Epidermal melanocyte (primary cell): Measurements from ENCODE around the gene MT1B.
"Not testable (repeated sequence)": the region's sequence is repeated elsewhere in the genome, so short reads cannot be mapped to it uniquely, and the experiment has no call there.

Experiments used
- DNase-seq: peaks from one replicate; pipeline ENCODE4 v3.0.0; 2011; ENCODE audit warnings: low spot score; ENCODE audit not compliant: insufficient read length

The MT1B gene

GRCh38 chr16:56637814-56638750, 13.6 kb upstream of the MT1B start, which contains the start of gene MT1A:
Gene MT1A (plus strand): TSS chr16:56638666. CDS start chr16:56638739, 73 bp downstream.
- no peak for DNase-seq

DNA sequence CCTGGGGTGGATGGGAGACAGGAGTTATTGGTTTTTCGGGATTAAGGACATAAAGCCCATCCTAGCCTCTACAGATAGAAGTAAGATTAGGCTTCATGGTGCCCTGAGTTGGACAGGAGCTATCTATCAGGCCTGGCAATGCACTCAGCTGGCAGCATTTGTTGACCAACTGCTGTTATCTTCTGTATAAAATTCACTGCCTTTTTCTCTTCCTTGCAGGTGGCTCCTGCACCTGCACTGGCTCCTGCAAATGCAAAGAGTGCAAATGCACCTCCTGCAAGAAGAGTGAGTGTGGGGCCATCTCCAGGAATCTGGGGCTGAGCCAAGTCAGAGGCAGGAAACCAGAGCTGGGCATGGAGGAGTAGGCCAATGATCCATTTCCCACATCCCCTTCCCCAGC, 12.6 kb upstream of the MT1B start:
- no peak for DNase-seq

- no peak for DNase-seq
Measured at GRCh38 chr16:56640076-56640475, 11.6 kb upstream of the MT1B start.

DNA sequence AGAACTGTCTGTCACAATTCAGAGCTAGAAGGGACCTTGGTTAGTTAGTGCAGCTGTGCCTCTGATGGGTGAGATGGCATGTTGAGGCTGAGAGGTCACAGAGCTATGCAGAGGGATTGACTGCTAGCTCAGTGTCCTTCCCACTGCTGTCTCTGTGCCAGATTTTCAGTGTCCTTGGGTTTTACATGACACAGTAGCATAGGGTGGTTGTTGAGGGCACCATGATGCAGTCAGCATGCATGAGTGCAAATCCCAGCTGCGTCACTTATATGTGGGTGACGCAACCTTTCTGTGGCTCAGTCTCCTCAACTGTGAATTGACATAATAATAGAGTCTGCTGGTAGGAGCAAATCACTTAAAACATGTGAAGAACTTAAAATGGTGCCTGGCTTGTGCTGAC, 10.5 kb upstream of the MT1B start:
- DNase-seq: no peak

- no peak for DNase-seq
Measured at GRCh38 chr16:56643080-56643778, 8.5 kb upstream of the MT1B start.

GRCh38 chr16:56643833-56644232, 7.9 kb upstream of the MT1B start:
- no peak for DNase-seq

DNA sequence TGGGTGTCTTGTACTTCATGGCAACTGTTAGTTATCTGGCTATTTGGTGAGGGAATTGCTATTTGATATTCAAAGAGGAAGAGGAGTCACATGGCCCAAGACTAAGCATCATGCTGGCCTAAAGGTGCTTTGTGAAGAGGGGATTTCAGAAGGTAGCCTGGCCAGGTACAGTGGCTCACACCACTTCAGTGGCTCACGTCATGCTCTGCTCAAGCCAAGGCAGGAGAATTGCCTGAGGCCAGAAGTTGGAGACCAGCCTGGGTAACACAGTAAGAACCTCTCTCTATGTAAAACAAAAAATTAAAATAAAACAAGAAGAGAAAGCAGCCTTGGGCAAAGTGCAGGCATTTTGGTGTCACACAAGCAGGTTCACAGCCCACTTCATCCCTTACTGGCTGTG, 6.4 kb upstream of the MT1B start:
- DNase-seq: no peak

GRCh38 chr16:56645838-56646237, 5.8 kb upstream of the MT1B start:
- no peak for DNase-seq

DNA sequence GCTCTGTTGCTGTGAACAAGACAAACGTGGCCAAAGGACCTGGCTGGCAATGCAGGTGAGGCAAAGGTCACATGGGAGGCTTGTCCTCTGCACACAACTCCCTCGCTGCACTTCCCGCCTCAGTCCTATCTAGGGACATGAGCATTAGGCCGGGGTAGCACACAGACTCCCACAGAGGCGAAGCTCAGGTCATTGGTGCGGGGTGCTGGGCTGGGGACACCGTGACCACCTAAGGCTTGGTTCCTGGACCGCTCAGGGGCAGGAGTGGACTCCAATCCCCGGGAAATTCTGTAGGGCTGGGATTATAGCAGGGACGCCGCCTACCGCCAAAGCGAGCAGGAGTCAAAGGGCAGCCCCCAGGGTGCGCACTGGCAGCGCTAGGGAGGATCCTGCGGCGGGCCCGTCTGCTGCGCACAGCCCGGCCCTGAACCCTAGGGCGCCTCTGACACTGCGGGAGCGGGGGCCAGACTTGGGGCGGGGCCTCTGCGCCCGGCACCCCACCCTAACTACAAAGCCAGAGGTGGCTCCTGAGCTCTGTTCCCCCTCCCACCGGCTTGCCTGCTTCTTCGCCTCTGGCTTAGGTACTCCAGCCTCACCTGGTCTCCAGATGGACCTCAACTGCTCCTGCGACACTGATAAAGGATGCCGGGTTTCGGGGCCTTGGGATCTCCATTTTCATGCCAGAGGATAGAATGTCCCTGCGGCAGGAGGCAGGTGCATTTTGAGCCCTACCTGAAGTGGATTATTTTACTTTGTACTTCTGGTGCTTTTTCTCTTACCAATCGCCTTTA, 3.9 kb upstream of the MT1B start:
- DNase-seq: no peak

DNA sequence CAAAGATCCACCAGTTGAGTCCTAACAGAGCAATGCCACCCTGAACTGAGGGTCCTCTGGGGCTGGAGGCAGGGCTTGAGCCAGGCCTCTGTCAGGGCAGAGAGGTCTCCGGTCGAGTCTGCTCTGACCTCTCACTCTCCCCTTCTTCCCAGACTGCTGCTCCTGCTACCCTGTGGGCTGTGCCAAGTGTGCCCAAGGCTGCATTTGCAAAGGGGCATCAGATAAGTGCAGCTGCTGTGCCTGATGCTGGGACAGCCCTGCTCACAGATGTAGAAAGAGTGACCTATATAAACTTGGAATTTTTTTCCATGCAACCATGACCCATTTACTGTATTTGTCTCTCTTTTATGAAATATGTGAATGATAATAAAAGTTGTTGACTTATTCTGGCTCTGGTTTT, 2.4 kb upstream of the MT1B start:
- DNase-seq: no peak

GRCh38 chr16:56649820-56650219, 1.9 kb upstream of the MT1B start:
- no peak for DNase-seq

DNA sequence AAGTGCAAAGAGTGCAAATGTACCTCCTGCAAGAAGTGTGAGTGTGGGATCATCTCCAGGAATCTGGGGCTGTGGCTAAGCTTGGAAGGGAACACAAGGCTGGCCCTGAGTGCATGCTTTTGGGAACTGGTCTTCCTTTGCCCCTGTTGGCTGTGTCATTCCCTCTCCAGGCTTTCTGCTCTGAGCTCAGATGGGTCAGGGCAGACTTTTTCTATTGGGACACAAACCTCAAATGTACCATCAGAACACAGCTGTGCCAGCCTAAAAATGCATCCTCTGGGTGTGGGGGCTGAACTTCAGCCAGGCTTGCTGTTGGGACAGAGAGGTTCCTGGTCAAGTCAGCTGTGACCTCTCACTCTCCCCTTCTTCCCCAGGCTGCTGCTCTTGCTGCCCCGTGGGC, 914 bp downstream of the MT1B start:
- no peak for DNase-seq

- no peak for DNase-seq
Measured at GRCh38 chr16:56653218-56653617, 1.5 kb downstream of the MT1B start.

DNA sequence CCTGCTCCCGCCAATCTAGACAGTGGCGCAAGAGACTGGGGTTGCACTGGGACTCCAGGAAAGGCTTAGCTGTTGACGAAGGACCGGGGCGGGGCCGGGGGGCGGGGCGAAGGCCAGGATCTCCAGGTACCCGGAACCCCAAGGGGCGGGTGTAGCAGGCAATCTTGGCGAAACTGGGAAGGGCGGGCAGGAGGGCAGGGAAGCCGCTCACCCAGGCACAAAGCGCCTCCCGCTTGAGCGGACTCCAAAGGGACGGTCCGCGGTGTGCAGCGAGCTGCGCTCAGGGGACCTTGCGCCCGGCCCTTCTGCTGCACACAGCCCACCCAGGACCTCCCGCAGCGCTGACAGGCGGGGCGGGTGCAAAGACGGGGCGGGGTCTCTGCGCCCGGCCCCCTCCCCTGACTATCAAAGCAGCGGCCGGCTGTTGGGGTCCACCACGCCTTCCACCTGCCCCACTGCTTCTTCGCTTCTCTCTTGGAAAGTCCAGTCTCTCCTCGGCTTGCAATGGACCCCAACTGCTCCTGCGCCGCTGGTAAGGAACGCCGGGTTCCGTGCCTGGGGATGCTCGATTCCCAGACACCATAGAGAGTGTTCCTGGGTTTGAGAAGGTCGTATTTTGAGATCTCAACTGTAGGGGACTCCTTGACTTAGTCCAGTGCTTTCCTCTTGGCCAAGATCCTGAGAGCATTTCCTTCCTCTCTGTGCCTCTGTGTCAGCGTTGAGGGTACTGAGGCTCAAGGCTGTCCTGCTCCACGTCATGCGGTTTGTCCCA, 6.1 kb downstream of the MT1B start, which contains the start of gene MT1F:
MT1F (plus strand) TSS at position 405 of the 772 bp plus-strand sequence; CDS start at position 505, 100 bp downstream.
- no peak for DNase-seq

DNA sequence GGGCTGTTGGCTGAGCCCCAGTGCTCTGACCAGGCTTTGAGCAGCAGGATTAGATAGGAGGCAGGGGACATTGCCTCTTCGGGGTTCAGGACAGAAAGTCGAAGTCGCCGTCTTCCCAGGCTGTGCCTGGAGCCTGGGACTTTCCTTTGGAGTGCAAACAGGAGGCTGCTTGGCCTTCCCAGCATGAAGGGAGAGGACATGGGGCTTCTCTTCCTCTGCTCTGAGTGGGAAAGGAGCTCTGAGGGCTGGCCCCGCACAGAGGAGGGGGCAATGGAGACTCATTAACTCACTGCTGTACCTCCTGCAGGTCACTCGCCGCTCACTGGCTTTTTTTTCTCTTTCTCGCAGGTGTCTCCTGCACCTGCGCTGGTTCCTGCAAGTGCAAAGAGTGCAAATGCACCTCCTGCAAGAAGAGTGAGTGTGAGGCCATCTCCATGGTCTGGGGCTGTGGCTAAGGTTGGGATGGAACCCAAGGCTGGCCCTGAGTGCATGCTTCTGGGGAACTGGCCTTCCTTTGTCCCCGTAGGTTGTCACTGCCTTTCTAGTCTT, 6.7 kb downstream of the MT1B start:
- no peak for DNase-seq

GRCh38 chr16:56662357-56663354, 11.0 kb downstream of the MT1B start:
- no peak for DNase-seq

GRCh38 chr16:56664506-56664905, 12.8 kb downstream of the MT1B start:
- no peak for DNase-seq

- DNase-seq: not testable (repeated sequence)
Measured at GRCh38 chr16:56665286-56666261, 13.9 kb downstream of the MT1B start.
